Measurements from ENCODE around the gene ACOX2.

The ACOX2 gene

DNA sequence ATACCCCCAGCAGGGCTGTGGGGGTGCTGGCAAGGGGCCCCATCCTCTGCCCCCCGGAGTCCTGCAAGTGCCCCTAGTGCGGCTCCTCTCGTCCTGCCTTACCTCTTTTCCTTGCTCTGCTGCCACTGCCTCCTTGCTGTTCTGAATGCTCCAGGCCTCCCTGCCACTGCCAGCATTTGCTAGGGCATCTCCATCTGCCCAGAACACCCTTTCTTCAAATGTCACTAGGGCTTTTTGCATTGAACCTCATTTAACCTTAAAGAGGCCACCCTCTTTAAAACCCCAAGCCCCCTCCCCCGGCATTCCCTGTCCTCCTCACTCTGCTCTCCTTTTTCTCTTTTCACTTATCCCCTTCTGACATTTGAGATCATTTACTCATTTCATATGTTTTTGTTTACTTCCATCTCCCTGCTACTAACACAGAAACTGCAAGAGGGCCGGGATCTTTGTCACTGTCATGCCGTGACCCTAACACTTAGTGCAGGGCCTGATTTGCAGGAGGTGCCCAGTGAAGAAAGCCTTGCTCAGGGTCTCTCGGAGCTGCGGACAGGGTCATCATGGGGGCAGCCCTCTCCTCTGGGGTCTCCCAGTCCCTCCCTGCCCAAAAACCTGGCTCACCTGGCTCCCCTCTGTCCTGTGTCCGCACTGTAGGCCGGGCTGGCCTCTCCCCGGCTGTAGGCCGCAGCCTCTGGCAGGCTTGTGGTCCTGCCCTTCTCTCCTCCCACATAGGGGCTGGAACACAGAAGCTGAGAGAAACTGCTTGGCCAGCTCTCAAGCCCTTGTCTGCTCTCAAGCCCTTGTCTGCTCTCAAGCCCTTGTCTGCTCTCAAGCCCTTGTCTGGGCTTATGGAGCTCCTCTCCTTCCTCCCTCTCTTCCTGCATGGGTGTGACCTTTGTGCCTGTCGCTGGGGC lies at the start of gene ACOX2:
Gene ACOX2 (minus strand): TSS at position 690 of the 911 bp plus-strand sequence. CDS start 2,084 bp downstream, outside the sequence.
- H3K4me3 ChIP-seq = peak within 1 kb of the TSS in 2 of 7 experiments; percentile 9 to 16
- peak within 1 kb of the TSS in 17 of 21 experiments; percentile 10 to 82 (median 63) for H3K27ac ChIP-seq

DNA sequence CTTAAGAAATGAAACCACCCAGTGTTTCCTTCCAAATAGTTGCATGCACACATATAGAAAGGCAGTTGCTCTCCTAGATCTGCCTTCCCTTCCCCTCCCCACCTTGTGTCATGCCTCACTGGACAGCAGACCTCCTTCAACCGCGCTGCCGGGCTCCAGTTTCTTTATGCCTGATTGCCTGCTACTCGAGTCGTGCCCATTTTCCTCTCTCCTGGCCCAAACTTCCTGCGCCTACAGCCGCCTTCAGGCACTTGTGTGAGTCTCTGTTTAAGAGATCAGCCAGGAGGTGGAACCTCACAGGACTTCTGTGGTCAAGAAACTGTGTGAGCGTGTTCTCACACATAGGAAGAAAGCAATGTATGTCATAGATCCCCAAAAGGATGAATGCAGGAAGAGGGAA lies 49.0 kb upstream of the ACOX2 start:
- Histone ChIP-seq H3K4me3 (peak overlapping the region in 2 of 7 experiments; percentile 43 to 49), H3K27ac (peak overlapping the region in 2 of 21 experiments; percentile 61 to 82)

DNA sequence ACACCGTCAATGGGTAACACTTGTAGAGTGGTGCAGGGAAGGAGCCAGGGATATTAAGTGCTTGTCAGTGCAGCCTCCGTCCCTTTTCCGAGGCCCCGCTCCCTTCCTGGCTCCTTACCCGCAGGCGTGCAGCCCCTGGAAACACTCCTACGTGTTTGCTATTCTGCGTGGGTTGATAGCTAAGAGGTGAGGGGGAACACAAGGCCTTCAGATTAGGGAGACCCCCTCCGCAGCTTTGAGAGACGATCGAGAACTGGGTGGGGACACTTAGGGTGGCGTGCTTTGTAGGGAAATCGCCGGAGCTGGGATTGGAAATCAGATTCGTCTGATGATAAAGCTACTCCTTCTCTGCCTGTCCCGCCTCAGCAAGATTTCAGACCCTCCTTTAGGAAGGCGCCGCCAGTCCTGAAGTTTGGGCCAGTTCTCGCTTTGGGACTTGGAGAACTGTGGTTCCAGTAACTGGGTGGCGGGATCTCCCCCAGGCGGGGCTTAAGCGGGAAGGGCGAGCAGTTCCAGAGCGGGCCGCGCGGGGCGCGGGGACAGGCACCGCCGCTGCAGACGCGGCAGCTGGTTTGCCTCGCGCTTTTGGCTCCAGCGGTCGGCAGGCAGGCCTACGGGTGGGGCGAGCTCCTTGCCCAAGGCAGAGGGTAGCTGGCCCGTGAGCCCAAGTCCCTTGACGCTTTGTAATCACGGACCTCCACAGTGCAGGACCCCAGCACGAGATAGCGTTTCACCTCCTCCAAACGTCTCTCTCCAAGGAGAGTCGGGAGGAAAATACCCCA lies 48.2 kb upstream of the ACOX2 start:
- Histone ChIP-seq H3K27ac (peak overlapping the region in 17 of 21 experiments; percentile 6 to 85 (median 70)), H3K4me3 (peak overlapping the region; percentile 31 to 49 (median 43))

DNA sequence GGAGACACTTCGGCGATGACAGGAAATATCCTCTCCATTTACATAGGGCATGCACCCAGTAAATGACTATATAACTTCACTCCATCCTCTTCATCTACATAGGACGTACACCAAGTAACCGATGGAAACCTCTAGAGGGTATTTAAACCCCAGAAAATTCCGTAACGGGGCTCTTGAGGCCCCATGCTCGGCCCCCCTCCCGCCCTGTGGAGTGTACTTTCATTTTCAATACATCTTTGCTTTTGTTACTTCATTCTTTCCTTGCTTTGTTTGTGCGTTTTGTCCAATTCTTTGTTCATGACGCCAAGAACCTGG lies 47.7 kb upstream of the ACOX2 start:
- Histone ChIP-seq H3K27ac (peak overlapping the region in 17 of 21 experiments; percentile 6 to 85 (median 70)), H3K4me3 (peak overlapping the region; percentile 31 to 49 (median 43))

DNA sequence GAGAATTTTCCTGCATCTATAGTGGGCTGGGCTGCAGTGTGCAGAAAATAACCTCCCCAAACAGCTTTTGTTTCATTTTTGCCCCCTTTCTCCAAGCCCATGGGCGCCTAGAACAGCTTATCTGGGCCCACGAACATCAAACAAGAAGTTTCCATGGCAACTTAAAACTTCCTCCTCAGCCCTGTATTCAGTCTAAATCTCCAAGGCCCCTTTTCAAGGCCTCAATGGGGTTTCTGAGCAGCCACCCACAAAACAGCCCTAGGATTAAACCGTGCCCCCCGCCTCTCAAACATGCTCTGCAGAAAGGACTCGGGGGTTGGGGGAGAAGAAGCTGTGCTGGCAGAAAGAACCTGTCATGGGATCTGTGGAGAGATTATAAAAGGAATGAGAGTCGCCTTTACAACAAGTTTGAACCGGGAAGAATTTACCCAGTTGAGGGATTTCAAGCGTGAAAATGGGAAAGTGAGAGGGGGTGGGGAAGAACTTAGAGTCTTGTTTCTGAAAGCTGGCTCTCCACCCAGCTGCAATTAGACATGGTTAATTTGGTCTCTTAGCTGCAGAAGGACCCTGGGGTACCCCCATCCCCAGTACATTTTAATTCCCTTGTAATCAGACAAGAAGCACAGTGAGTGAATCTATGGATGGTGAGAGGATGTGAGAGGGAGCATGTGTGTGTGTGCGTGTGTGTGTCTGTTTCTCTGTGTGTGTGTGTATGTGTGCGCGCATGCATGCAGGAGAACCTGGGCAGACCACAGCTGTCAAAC lies 44.5 kb upstream of the ACOX2 start:
- H3K27ac ChIP-seq = peak overlapping the region in 2 of 21 experiments; percentile 2 to 49
- no peak overlapping the region for H3K4me3 ChIP-seq

DNA sequence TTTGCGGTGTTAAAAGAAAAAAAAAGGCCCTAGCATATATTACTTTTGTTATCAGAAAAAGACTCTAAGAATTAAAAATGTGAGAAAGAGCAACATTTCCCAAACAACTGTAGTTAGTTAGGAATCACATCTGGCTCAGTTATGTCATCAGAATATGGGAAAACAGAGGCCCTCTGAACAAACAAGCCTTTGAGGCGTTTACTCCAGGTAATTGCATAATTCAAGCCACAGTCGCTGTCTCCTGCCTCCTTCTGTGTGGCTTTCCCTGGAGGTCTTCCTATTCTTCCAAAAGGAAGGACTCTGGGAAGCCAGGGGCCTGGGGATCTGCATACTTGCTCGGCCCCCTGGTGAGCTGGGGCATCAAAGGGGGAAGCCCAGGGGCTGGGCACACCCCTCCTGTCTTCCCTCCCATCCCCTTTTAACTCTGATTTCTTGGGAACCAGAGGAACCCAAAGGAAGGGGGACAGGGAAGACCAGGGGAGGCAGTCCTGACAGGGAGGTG lies 43.9 kb upstream of the ACOX2 start:
- peak overlapping the region in 1 of 21 experiments; percentile 49 for H3K27ac ChIP-seq
- no peak overlapping the region for H3K4me3 ChIP-seq

DNA sequence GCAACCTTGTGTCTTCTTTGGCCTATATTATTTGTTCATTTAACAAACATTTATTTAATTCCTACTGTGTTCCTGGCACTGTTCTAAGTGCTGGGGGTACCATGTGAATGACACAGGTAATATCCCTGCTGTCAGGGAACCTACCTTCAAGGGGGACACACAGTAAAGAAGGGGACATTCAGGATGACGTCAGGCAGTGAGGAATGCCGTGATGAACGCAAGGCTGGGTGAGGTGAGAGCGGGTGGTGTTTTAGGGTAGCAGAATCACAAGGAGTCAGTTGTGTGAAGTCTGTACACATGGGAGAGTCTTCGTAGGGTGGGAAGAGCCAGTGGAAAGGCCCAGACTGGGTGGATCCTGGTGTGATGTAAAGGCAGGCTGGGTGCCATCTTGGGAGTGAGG lies 41.9 kb upstream of the ACOX2 start:
- Histone ChIP-seq H3K4me3 (no peak overlapping the region), H3K27ac (no peak overlapping the region)

DNA sequence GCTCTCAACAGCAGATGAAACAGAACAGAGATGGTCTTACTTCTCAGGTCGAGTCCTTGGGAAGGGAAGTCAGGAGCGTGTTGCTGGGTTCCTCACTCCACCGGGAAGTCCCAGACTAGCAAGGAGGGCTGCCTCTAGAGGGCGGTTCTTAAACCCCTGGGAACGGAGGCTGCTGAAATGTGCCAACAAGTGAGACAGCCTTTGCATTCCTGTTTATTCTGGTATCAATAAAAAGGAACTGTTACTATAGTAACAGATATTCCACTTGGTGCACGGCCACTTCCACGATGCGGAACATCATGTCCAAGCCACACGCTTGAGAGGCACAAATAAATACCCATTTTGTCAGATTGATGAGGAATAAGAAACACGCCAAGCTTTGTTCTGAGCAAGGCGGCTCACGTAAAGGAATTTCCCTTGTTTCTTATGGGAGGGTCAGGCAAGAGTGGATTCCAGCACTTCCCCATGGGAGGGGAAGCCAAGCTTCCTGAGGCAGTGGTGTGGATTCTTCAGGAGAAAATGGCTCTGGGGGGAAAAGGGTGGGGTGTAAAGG lies 40.4 kb upstream of the ACOX2 start, which contains the start of gene FAM107A:
Gene FAM107A (minus strand): TSS at position 123 of the 553 bp plus-strand sequence. CDS start 7,531 bp downstream, outside the sequence.
- H3K27ac ChIP-seq = peak within 1 kb of the TSS in 15 of 21 experiments; percentile 22 to 83 (median 69)
- H3K4me3 ChIP-seq = peak within 1 kb of the TSS in 2 of 7 experiments; percentile 8 to 25

DNA sequence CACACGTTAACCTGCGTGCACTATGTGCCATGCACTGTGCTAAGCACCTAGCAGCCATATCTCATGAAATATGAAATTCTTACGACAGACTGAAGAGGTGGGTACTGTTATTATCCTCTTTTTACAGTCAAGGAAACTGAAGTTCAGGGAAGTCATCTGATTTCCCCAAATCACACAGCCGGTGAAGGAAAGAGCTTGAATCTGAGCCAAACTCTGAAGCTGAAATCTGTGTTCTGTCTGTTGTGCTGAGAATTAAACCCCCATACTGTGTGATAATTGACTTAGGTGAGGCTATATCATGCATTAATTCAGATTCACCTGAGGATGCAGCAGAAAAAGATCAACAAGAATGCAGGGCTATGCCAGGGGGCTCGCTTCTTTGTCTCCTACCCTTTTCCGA lies 39.7 kb upstream of the ACOX2 start:
- peak overlapping the region in 2 of 7 experiments; percentile 8 to 25 for H3K4me3 ChIP-seq
- peak overlapping the region in 15 of 21 experiments; percentile 16 to 83 (median 69) for H3K27ac ChIP-seq

DNA sequence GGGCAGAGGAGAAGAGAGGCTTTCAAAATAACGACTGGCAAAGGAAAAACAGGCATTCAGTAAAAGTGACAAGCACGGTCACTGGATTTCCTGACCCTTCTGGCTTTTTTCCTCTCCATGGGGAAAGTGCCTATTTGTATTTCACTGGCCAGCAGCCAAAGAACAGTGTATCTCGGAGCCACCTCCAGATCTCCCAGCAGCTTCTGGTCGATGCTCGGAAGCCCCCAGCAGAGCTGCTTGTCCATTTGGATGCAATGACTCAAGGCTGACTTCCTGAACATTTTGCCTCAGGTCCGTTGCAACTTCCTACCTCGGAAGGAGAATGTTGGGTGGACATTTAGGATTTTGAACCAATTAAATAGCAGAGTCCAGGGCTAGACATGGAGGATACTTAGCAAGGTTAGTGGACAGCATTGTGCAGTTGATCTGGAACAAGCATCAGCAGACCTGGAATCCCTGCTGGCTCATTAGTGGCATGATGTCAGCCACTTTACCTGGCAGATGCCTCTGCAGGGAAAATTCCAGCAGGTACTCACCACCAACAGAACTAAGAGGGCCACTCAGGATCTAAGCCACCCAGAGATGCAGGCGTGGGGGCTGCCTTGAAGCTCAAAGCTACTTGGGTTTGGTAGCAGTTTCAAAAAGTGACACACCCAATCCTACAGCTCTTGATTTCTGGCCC lies 39.1 kb upstream of the ACOX2 start:
- Histone ChIP-seq H3K27ac (peak overlapping the region in 13 of 21 experiments; percentile 19 to 83 (median 66)), H3K4me3 (peak overlapping the region in 1 of 7 experiments; percentile 25)

DNA sequence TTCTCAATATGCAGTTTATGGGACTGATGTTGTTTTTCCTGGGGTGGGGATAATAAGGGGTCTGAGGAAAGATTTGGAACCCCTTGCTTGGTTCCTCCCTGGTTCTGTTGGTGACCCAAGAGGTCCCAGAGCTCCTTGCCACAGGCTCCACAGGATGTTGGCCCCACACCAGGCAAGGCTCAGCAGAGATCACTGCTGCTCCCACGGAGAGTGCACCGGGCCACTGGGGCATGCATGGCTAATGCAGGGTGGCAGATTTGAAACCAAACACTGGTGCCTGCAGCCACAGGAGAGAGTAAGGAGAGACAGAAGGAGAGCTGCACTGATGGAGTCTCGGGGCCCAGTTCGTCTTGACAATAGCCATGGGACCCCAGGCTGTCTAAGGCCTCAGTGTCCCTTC lies 37.7 kb upstream of the ACOX2 start:
- Histone ChIP-seq H3K27ac (peak overlapping the region in 2 of 21 experiments; percentile 14 to 75), H3K4me3 (no peak overlapping the region)

DNA sequence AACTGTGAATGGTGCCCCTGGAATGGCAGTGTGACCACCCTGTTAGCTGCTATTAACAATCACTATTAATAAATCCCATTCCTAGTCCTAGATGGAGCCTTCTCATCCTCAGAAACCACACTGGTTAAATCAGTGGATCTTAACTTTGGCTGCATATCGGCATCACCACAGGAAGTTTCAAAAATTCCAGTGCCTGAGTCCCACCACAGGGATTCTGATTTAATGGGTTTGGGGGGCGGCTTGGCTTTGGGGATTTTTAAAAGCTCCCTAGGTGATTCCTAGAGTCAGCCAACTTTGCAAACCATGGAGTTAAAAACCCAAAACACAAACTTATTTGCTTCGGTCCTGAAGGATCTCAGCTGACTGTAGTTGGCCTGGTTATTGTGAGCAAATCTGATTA lies 37.1 kb upstream of the ACOX2 start:
- H3K27ac ChIP-seq = peak overlapping the region in 2 of 21 experiments; percentile 14 to 16

DNA sequence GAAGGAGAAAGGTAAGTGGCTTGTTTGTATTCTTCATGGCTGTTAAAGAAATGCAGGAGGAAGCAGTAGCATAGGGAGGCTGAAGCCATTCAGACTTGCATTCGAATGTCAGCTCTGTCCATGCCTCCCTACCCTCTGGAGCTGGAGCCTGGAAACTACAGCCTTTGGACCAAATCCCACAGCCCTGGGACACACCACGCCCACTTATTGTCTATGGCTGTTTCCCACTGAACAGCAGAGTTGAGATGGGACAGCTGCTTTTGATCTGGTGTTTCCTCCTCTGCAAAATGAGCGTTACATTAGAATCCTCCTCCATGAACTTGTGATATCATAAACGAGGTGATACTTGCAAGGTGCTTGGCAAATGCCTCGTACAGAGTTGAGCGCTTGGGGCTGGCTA lies 36.6 kb upstream of the ACOX2 start:
- H3K4me3 ChIP-seq = no peak overlapping the region
- H3K27ac ChIP-seq = peak overlapping the region in 1 of 21 experiments; percentile 16

More for the DNA sequence above, 37.1 kb upstream of the ACOX2 start:
- no peak overlapping the region for H3K4me3 ChIP-seq

DNA sequence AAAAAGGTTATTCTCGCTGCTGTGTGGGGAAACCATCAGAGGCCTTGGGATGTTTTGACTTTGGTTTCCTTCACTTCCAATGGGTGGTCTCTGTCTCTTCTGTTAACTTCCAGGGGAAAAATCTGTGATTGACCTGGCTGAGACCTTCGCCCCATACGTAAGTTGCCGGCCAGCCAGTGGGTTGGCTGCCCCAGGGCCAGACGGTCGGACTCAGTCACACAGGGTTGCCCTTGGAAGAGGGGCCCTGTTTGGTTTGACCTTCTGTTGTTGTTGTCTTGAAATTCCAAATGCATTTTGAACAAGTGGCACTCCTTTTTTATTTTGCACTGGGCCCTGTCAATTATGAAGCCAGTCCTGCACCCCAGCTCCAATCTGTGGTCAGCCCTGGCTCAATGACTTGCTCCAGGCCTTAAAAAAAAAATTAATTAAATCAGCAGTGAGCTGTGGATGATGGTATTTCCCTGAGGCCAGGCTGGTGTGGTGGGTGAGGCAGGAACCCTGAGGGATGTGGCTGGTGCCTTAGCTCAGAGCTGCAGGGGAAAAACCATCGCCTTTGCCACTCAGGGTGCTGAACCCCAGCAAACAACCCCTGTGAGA lies 35.7 kb upstream of the ACOX2 start:
- Histone ChIP-seq H3K4me3 (no peak overlapping the region), H3K27ac (peak overlapping the region in 1 of 21 experiments; percentile 9)

DNA sequence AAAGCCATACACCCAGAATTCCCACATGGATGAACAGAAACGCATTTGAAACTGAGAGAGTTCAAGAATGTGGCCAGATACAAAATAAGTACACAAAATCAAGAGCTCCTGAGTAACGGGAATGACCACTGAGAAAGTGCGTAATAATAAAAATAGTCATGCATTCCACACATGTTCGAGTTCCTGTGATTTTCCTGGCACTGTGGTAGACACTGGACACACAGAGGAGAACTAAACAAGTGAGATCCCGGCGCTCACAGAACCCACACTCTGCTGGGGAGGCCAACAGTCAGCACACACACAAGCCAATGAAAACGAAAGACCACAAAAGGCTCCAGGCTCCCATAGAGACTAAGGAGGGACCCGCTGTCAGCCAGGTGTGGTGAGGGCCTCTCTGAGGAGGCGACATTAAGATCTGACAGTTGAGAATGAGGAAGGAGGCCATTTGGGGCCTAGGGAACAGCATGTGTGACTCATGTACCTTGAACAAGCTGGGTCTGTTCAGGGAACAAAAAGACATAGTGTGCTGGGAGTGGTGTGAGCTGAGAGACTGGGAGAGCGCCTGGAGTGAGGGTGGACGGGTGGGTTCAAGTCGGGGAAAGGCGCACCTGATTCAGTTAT lies 35.1 kb upstream of the ACOX2 start:
- H3K27ac ChIP-seq = peak overlapping the region in 2 of 21 experiments; percentile 8 to 9
- H3K4me3 ChIP-seq = no peak overlapping the region

DNA sequence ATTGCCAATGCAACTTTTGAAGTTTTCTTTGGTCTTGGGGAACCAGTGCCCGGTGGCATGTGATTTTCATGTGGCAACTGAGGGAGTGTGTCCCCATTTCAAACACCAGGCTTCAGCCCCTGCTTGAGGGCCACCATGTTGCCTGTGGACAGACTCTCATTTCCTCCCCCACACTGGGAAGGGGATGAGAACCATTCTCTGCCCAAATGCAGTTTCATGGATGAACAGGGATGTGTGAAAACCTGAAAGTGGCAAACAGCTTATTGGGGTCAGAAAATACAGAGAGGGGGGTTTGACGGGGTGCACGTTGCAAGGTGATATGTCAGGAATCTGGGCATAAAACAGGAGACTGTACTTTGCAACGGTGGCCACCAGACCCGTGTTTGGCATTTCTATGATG lies 33.9 kb upstream of the ACOX2 start:
- no peak overlapping the region for H3K4me3 ChIP-seq
- H3K27ac ChIP-seq = peak overlapping the region in 1 of 21 experiments; percentile 6

DNA sequence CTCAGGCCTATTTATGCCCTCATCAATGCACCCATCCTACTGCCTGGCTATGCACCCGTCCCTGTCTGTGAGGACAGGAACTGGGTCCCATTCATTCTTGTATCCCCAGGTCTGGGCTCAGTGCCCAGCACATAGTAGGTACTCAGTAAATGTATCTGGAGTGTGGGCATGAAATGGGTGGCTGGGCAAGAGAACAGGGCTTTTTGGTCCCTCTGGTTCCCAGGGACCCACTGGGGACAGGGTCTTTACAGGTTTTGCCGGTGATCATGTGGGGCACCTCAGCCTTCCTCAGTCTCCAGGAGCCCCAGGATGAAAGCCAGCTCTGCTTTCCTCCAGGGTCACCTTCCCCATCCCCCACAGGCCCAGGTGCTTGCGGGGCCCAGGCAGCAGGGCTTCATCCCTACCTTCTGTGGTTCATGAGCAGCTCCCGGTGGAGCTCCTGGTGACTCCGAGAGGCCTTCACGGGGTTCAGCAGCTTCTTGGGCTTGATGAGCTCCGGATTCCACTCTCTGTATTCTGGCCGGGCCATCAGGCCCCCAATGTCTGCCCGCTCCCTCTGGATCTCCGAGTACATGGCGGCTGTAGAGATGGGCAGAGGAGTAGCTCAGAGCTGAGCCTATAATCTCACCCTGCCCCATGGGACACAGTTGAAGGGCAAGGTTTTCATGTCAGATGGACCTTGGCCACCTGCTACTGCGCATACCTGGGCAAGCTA lies 32.5 kb upstream of the ACOX2 start:
- H3K27ac ChIP-seq = peak overlapping the region in 1 of 21 experiments; percentile 11

More for the DNA sequence above, 32.5 kb upstream of the ACOX2 start:
- no peak overlapping the region for H3K4me3 ChIP-seq

Measured in skin epidermis (tissue), 12 donors.